Mesothelial cell of epicardium (in vitro differentiated cells): ENCODE measurements around the gene STUB1. TPM values are rescaled to one million over a fixed set of nuclear protein-coding genes. Genes with fewer than 3 reads are reported as not detected.

Experiments
- DNase-seq, 2 experiments: peaks; one replicate each; pipeline ENCODE4 v3.0.0; 2021; ENCODE audit warnings: low spot score in 2 of 2; ENCODE audit not compliant: unreplicated experiment in 2 of 2
- H3K27ac Mint-ChIP-seq: 2 replicates; pipeline ENCODE4 v1.8.0; 2021; ENCODE audit warnings: mixed read lengths
- H3K27me3 Mint-ChIP-seq: 2 replicates; pipeline ENCODE4 v1.8.0; 2021; ENCODE audit warnings: low read depth, mixed read lengths
- H3K36me3 Mint-ChIP-seq: 2 replicates; pipeline ENCODE4 v1.8.0; 2021; ENCODE audit warnings: mixed read lengths
- H3K4me1 Mint-ChIP-seq: 2 replicates; pipeline ENCODE4 v1.8.0; 2021; ENCODE audit warnings: mixed read lengths
- H3K4me3 Mint-ChIP-seq: 2 replicates; pipeline ENCODE4 v1.8.0; 2021; ENCODE audit warnings: mild to moderate bottlenecking, moderate library complexity, mixed read lengths
- H3K9me3 Mint-ChIP-seq: 2 replicates; pipeline ENCODE4 v1.8.0; 2021; ENCODE audit warnings: mixed read lengths
- total RNA-seq: library from RNA; stranded (reverse); gene quantifications from 3 replicates; pipeline ENCODE4 v1.2.1, GENCODE V29; 2021
- TF ChIP-seq, protein P1 (sequence below): fragments of 200-600 bp; sonication (generic); IDR thresholded peaks from one replicate; pipeline ENCODE4 v1.5.0; 2021; ENCODE audit warnings: antibody characterized with exemption; ENCODE audit not compliant: unreplicated experiment

The STUB1 gene
- total RNA-seq, 1 donor from 2014 or later: 69.4 TPM

DNA sequence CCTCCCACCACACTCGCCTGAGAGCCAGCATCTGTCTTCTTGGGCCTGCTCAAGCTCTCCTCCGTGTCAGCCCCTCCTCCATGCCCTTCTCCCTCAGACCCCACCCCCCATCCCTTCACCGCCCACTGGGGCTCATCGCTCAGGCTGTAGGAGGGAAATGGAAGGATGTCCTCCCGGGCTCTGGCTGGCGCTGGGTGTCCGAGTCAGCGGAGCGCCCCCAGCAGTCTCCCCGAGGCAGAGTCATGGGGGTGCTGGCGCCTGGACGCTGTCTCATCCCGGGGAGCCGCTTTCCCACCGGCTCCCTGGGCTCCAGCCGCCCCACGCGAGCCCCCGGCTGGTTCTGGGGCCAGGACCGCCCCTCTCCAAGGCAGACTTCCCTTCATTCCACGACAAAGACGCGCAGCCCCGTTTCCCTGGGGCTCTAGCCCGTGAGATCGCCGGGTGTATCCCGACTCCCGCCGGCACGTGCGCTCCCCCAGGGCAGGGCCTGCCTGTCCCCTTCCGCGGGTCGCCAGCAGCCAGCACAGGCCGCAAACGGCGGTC, 40.3 kb downstream of the STUB1 start:
- TF ChIP-seq, protein P1, sequence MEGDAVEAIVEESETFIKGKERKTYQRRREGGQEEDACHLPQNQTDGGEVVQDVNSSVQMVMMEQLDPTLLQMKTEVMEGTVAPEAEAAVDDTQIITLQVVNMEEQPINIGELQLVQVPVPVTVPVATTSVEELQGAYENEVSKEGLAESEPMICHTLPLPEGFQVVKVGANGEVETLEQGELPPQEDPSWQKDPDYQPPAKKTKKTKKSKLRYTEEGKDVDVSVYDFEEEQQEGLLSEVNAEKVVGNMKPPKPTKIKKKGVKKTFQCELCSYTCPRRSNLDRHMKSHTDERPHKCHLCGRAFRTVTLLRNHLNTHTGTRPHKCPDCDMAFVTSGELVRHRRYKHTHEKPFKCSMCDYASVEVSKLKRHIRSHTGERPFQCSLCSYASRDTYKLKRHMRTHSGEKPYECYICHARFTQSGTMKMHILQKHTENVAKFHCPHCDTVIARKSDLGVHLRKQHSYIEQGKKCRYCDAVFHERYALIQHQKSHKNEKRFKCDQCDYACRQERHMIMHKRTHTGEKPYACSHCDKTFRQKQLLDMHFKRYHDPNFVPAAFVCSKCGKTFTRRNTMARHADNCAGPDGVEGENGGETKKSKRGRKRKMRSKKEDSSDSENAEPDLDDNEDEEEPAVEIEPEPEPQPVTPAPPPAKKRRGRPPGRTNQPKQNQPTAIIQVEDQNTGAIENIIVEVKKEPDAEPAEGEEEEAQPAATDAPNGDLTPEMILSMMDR: no peak
- Mint-ChIP-seq H3K4me3 (peak overlapping the region; percentile 77), H3K4me1 (peaks cover 13% of the 10 kb centered on the region), H3K36me3 (no peaks in the 10 kb centered on the region), H3K27me3 (peaks cover 19% of the 10 kb centered on the region), H3K27ac (peak overlapping the region; percentile 92), H3K9me3 (no peaks in the 10 kb centered on the region)
- DNase-seq: no peak

DNA sequence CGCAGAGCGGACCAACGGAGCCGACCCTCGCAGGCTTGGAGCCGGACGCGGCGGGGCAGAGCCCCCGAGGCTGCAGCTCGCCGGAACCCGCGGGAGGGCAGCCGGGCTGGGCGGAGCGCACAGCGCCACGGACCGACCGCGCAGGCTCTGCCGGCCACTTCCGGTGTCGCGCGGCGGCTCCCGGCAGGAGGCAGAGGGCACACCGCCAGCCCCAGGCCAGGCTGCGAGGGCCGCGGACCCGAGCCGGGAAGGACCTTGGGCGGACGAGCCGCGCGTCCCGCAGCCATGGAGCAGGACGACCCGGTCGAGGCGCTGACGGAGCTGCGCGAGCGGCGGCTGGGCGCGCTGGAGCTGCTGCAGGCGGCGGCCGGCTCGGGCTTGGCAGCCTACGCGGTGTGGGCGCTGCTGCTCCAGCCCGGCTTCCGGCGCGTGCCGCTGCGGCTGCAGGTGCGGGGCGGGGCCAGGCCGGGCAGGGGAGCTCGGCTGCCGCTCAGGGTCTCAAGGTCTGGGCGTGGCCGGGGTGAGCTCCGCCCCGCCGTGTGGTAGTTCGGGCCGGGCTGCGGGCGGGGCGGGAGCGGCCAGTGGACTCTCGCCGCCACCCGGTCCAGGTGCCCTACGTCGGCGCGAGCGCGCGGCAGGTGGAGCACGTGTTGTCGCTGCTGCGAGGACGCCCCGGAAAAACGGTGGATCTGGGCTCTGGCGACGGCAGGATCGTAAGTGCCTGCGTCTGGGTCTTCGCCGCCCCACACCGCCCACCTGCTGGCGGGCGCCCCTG, 41.0 kb downstream of the STUB1 start, which contains the start of gene ANTKMT:
ANTKMT (plus strand) TSS at position 157 of the 775 bp plus-strand sequence; CDS start at position 286, 129 bp downstream.
- Mint-ChIP-seq H3K9me3 (no peaks in the 10 kb centered on the region), H3K36me3 (no peaks in the 10 kb centered on the region), H3K27me3 (peaks cover 21% of the 10 kb centered on the region), H3K4me3 (peak within 1 kb of the TSS; percentile 77), H3K27ac (peak within 1 kb of the TSS; percentile 92), H3K4me1 (peaks cover 10% of the 10 kb centered on the region)
- TF ChIP-seq, protein P1: no peak
- peak; percentile 80 to 84 for DNase-seq

DNA sequence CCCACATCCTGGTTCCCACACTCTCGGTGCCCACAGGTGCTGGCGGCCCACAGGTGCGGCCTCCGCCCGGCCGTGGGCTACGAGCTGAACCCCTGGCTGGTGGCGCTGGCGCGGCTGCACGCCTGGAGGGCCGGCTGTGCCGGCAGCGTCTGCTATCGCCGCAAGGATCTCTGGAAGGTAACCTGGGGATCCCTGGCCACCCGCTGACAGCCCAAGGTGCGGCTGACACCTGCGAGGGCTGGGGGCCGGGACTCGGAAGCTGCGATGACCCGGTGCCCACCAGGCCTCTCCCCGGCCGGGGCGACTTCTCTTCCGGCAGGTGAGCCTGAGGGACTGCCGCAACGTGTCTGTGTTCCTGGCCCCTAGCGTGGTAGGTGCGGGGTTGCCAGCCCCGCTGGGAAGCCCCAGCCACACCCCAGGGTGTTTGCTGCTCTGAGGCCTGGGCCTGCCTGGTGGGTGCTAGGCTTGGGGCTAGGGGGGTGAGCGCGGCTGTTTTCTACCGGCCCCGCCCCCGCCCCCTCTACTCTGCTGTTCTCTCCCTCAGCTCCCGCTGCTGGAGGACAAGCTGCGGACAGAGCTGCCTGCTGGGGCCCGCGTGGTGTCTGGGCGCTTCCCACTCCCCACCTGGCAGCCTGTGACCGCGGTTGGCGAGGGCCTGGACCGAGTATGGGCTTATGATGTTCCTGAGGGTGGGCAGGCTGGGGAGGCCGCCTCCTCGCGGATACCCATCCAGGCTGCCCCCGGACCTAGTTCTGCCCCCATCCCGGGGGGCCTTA, 41.7 kb downstream of the STUB1 start:
- DNase-seq: no peak
- peaks cover 18% of the 10 kb centered on the region for H3K27me3 Mint-ChIP-seq
- no peaks in the 10 kb centered on the region for H3K36me3 Mint-ChIP-seq
- TF ChIP-seq, protein P1: no peak
- peaks cover 10% of the 10 kb centered on the region for H3K4me1 Mint-ChIP-seq
- H3K4me3 Mint-ChIP-seq: peak overlapping the region; percentile 40
- no peaks in the 10 kb centered on the region for H3K9me3 Mint-ChIP-seq
- H3K27ac Mint-ChIP-seq: no peak overlapping the region

GRCh38 chr16:722835-723633, 42.8 kb downstream of the STUB1 start:
- Mint-ChIP-seq H3K4me3 (peak overlapping the region; percentile 26), H3K27me3 (peaks cover 16% of the 10 kb centered on the region), H3K4me1 (peaks cover 10% of the 10 kb centered on the region), H3K9me3 (no peaks in the 10 kb centered on the region), H3K27ac (no peak overlapping the region), H3K36me3 (no peaks in the 10 kb centered on the region)
- TF ChIP-seq, protein P1: no peak
- no peak for DNase-seq

DNA sequence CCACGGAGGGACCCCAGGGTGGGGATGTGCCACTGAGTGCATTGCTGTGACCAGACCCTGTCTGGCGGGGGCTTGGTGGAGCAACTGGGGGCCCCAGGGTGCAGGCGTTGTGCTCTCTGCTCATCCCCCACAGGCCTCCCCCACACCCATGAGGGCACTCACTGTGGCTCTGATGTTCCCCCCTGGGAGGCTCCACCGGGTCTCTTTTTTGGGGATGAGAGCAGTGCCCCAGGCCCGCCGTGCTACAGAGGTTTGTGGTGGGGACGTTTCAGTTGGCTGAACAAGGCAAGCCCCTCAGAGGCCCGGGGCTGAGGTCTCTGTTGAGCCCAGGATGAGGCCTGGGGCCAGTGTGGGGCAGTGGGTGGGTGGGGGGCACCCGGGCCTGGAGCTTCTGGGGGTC, 43.5 kb downstream of the STUB1 start:
- Mint-ChIP-seq H3K9me3 (no peaks in the 10 kb centered on the region), H3K27me3 (peaks cover 18% of the 10 kb centered on the region), H3K36me3 (no peaks in the 10 kb centered on the region), H3K4me3 (no peak overlapping the region), H3K27ac (no peak overlapping the region), H3K4me1 (peaks cover 10% of the 10 kb centered on the region)
- TF ChIP-seq, protein P1: no peak
- no peak for DNase-seq
